DMS53 treated with DMSO at 0.1 percent for 48 hours (cell line): ENCODE data around the gene PIGN.
"Not testable (repeated sequence)": the region's sequence is repeated elsewhere in the genome, so short reads cannot be mapped to it uniquely, and the experiment has no call there.

ENCODE experiments used
- DNase-seq: peaks from one replicate; lab custom pipeline; 2025; ENCODE audit not compliant: unreplicated experiment; lab: John Stamatoyannopoulos, UW

Gene PIGN

DNA sequence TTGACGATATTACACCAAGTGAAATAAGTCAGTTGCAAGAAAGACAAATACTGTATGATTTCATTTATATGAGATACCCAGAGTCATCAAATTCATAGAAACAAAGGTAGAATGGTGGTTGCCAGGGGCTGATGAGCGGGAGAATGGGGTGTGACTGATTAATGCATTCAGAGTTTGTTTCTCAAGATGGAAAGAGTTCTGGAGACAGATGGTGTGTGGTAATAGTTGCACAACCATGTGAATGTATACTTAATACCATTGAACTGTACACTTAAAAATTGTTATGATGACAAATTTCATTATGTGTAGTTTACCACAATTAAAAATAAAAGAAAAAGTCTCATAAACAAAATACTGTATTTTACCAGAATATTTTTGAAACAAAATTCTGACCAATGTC, 117.3 kb downstream of the PIGN start:
- no peak for DNase-seq

DNA sequence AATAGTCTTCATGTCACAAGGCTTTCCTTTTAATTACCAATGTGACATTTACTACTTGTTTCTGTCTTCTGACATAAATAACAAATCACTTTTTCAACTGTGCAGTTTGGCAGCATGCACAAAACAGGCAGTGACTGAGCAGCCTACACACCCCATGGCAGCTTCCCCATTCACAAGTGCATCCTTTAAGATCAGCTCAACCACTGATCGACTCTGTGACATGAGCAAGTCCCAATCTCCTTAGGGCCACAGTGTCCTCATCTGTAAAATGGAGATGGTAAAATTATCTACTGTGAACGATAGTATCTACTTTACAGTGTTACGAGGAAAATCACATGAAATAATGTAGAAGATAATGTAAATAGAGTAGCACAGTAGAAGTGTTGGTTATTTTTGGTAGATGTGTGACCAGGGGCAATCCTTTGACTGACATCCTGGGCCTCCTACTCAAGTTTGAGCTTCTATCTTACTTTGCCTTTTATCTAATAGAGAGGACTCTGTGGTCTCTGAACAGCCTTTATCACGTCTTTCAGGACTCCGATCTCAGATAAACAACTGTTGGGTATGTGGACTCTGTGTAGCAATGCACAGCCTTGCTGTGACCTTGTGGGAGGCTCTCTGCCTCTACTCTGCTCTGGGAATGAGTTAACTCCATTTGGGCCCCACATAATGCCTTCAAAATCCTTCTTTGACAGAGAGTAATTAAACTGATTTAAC, 120.6 kb downstream of the PIGN start:
- no peak for DNase-seq

DNA sequence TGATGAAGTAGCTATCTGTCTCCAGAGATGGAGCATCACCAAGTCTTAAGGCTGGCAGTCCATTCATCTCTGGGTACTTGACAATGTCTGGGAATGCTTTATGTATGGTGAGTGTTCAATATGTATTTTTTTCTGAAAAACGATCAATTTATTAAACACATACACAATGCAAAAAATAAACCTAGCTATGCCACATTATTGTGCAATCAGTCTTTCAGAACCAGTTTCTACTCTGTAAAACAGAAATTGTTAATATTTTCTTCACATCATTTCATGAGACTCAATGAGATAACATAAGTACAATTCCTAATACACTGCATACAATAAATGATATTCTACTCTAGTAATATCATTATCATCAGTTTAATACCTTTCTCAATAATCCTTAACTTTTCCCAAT, 122.5 kb downstream of the PIGN start:
- DNase-seq: no peak

DNA sequence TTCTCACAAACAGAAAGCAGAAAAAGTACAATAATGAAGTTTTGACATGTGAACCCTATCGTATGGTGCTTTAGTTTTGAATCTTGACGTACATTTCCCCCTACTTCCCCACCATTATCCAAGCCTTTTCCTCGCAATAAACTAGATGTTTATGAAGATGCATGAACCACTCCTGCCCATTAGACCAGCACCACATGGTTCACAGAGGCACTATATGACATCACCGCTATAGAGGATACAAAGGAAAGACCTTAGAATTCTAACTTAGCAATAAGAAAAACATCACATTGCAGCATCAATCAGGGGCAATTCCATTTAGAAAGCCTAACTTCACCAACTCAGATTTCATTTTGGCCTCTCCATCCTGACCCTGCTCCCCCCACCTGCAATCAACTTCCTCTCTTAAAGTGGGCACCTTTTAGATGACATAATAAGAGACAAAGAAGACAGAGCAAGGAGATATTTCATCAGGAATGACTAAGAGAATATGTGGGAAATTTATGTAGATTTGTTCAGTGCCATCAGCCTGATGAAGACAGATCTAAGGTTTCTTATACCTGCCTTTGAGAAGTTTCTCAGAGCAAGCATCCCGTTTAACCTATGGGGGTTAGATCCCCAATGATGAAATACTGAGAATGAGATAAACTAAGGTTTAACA, 124.9 kb downstream of the PIGN start:
- DNase-seq: no peak

DNA sequence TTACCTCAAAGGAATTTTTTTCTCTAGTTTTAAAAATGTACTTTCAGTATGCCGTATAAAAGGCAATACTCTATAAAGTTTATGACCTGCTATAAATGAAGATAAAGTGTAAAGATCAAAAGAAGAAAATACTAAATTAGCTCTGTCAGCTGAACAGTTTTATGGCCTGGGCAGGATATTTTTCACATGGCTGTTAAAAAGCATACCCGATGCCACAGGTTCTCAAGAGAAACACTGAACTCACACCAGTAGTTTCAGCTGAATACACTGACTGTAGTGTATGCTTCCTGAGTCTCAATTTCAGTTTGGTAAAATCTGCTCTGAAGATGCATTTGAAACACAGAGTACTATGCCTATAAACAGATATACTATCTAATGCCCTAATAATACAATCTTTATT, 126.0 kb downstream of the PIGN start:
- no peak for DNase-seq

DNA sequence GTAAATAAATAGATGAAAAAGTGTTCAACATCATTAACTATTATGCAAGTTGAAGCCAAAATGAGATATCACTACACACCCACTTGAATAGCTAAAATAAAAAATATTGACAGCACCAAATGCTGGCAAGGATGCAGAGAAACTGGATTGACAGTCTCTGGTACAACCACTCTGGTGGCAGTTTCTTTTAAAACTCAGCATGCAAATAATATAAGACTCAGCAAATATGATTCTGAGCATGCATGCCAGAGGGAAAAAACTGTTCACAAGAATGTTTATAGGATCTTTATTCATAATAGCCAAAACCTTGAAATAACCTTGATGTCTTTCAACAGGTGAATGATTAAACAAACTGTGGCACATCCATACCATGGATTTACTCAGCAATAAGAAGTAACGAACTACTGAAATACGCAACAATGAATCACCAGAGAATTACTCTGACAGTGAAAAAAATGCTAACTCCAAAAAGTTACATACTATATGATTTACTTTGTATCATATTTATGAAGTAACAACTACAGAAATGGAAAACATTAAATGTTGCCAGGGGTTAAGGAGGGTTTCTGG, 131.8 kb downstream of the PIGN start:
- no peak for DNase-seq

DNA sequence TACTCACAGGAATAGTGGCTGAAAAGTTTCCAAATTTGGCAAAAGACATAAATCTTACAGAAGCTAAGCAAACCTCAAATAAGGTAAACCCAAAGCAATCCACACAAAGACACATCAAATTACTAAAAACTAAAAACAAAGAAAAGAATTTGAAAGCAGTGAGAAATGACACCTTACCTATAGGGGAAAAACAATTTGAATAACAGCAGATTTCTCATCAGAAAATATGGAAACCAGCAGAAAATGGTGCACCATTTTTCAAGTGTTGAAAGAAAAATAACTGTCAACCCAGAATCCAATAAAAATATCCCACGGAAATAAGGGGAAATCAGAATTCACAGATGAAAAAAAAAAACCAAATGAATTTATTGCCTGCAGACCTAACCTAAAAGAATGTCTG, 138.6 kb downstream of the PIGN start:
- no peak for DNase-seq

DNA sequence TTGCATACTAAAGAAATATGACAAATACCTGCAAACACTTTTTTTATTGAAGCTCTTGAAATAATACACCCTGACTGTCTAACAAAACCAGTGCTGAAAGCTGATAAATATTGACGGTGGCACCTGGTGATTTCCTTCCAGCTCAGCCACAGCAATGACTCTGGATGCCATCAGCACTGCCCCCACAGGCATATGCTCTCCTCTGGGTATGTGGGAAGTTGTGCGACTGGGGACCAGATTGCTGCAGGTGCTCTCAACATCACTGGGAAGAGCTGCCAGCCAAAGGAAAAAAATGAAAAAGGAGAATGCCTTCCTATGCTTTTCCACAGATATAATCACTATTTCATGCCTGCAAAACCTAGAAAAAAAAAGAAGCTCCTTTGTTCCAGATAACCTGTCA, 141.5 kb downstream of the PIGN start:
- DNase-seq: no peak

DNA sequence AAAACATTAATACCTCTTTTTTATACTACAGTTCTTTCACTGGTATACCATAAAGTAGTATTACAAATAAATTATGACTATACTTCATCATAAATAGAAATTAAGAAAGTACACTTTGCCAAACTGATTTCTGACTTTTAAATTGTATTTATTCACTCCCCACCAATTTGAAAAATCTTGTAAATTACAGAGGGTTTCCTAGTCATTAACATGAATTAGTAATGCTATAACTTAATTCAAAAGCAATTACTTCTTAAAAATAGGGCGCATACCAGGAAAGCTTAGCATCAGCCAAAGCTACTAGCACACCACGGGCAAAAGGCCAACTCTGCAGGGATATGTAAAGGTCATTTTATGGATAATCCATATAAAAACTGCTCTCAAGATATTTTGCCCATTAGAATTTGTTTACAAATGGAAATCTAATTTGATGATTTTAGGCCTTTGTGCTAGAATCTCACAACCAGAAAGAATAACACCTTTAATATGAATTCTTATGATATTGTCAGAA, 142.3 kb downstream of the PIGN start:
- DNase-seq: no peak

DNA sequence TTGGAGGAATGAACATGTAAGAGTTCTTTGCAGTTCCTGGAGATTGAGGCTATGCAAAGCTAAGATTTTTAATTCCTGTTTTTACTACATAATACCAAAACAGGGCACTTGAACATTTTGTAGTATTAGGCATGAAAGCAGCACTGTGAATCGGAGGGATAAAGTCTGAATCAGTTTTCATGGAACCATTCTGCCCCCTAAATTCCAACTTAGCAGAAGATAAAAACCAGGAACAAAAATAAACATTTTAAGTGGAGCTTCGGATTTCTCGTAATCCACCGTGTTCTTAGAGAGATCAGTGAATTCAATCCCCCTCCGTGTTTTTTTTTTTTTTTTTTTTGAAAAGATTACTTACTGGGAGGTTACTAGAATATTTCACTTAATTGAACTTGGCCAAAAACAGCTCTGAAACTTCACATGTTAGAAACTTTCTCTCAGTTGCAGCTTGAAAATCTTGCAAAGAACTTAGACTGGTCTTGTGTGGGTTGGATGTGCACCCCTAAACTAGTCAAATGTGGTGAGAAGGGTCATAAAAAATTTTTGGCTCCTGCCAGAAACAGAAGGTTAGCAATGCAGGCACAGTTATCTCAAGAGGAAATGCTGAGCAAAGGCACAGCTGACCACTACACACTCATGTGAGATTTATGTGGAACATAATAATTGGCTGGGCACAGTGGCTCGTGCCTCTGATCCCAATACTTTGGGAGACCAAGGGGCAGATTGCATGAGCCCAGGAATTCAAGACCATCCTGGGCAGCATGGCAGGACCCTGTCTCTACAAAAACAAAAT, 148.7 kb downstream of the PIGN start:
- no peak for DNase-seq

DNA sequence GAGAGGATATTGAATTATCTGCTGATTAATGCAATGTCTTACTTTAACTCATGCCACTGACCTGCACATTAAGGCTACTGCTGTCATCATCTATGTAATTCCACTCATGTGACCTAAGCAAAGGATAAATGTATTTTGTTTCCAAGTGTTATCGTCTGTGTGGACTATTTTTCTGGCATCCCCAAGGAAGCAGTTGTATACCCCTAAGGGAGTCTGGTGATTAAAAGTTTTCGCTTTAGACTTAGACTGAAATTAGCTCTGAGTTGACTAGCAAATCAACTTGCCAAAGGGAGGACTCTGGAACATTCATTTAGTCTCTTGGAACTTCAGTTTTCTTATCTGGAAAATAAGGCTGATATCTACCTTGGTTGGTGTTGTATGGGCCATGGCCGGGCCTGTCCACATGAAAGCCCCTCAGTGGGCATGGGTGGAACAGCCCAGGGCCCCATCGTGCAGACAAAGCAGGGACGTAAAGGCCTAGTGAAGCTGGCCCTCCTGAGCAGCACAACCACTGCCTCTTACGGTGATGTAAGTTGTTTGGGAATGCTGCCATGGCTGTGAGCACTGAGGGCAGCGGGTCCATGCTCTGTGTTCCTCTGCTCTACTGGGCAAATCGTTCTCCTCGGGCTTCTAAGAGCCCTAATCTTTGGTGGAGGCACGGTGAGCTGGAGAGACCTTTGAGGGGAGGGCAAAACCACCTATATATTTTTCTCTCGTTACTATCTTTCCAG, 149.7 kb downstream of the PIGN start:
- no peak for DNase-seq

DNA sequence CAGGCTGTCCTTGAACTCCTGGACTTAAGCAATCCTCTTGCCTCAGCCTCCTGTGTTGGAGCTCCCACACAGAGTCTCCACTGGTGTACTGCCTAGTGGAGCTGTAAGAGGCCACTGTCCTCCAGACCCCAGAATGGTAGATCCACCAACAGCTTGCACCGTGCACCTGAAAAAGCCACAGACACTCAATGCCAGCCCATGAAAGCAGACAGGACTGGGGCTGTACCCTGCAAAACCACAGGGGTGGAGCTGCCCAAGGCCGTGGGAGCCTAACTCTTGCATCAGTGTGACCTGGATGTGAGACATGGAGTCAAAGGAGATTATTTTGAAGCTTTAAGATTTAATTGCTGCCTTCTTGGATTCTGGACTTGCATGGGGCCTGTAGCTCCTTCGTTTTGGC, 152.6 kb downstream of the PIGN start:
- not testable (repeated sequence) for DNase-seq

DNA sequence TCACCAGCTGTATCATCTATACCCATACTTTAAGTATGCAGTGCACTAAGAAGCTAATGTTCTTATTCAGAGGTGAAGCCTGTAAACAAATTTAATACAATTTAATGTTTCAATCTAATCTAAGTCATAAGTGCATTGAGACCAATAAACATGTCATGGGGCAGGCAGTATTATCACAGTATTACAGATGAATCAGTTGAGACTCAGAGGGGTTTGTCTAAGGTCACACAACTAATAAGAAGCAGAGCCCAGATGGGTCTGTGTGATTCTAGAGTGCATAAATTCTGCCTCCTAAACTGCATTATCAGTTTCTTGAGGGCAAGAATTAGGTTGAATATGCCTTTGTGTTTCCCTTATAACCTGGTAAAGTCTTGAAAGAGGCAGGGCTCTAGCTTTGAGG, 153.1 kb downstream of the PIGN start:
- no peak for DNase-seq

DNA sequence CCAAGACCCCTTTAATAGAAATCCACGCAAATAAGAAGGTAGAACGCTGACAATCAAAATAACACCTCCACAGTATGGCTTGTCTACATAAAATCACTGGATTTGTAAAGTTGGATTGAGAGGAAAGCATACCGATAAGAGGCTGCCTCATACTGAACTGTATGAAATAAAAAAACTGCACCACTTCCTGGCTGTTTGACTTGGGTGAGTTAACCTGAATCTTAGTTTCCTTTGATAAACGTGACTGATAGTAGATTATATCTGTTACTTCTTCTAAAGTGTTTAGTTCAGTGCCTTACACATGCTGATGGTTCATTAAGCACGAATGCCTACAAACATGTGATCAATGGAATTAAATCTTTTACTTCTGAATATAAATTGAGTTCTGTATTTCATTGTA, 153.6 kb downstream of the PIGN start:
- DNase-seq: no peak

DNA sequence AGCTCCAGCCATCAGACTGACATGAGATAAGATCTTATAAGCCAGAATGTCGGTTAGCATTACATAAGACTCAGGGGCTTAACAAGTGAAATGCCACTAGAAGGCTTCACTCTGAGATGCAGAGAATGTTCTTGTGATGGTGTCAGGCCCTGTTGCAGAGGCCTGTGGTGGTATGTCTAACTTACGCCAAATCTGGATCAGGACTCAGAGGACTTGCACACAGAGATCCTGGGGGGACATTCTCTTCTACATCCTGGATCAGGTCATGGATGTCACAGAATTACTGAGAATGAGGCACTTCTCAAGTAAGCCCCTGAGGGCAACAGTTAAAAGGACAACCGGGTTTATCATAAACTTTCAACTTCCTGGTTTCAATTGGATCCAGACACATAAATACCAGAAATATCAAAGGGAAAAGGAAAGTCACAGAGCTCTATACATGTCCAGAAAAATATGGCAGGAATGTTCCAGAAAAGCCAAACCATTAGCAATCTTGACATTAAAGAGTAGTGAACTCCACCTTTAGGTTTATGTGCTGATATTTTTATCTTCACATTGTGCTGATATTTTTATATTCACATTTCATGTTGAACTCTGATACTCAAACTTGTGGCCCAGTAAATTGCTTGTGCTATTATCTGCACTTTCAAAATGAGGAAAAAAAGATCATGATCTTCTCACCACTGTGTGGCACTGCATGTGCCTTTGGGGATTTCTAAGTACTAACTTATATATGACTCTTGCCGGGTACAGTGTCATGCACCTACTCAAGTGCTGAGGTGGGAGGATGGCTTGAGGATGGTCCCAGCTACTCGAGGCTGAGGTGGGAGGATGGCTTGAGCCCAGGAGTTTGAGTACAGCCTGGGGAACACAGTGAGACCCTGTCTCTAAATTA, 156.5 kb downstream of the PIGN start:
- DNase-seq: no peak

DNA sequence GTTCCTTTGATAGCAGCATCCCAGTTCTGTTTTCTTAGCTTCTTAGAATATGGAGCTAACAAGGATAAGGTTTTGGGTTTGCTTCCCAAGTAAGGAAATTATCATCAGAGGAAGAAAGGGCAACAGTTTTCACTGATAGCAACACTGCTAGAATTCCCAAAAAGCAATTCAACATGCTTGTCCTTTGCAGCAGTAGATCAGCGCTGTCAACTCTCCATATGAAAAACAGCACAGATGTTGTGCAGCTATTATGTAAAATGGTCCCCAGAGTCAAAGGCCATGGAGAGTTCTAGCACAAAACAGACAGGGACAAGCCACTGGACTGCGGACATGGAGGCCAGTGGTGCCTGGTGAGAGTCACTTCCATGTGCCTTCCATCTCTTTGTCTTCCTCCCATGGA, 158.1 kb downstream of the PIGN start:
- DNase-seq: no peak

DNA sequence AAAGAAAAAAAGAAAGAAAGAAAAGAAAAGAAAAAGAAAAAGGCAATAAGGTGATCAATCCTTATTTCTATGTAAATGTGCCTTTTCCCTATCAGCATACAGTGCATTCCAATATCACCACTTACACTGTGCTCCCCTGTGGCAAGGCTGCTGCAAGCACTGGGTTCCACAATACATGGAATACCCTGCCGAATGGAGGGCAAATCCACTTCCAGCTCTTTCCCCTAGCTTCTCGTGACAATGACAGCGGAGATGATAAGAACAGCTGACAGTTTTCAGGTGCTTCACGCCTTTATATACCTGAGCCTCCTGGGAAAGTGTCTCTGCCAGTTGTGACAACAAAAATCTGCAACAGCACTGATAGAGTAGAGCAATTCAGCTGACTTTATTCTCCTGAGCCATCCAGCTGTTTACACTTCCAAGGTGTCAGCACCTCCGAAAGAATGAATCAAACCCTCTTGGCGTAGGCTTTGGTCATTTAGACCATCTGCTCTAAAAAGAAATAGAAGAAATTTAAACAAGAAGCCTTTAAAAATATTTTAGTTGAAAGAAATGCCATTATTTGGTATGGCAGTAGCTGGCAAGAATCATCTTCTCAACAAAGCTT, 158.8 kb downstream of the PIGN start:
- no peak for DNase-seq

DNA sequence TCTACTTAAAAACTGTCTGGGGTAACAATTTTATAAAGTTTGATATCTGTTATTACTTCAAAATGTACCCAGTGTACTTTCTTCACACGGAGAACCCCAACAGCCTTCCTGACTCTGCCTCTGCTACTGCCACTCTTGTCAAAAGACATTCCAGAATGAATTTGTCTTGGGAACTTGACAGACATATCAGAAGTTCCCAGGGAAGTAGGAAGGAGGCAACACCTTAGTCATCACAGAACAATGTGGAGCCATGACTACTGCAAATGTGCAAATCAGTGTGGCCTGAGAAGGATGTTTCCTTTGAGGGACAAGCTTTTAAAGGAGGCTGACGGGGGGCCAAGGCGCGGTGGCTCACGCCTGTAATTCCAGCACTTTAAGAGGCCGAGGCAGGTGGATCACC, 160.3 kb downstream of the PIGN start:
- DNase-seq: no peak

DNA sequence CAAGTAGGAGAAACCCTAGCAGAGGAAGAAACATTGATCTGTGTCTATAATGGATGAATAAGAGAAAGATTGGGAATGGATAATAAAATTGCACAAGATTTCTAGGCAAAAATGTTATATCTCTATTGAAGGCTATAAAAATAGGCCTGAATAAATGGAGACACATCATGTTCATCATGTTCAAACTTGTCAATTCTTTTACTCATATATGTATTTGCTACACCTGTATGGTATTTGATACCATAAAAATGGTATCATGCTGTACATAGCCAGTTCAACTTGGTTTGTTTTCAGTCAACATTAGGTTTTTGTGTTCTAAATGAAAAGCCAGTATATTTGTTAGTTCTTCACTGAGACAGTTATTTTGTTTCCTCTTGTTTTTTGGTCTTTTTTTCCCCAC, 161.9 kb downstream of the PIGN start:
- DNase-seq: no peak

DNA sequence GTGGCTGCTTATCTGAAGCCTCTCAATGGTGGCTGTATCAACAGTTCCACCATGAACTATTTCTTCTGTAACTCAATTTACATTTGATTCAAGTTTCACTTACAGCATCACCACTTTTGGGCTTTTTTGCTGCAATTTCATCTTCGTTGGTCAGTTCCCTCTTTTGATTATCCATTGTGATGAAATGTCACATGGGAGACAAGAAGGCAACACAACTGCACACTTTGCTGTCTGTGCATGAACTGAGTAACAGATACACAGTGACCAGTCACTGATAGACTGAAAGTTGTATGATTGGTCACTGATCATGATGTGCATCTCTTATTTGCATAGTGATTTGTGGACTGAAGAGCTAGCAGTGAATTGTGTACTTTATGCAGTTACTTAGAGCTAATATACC, 163.3 kb downstream of the PIGN start:
- no peak for DNase-seq
